Measurements from ENCODE around the gene CNPPD1. TPM values are rescaled to one million over a fixed set of nuclear protein-coding genes. Genes with fewer than 3 reads are reported as not detected.
A peak's percentile ranks its signal among the peaks of the same experiment; 100 is the strongest.

CNPPD1 gene
- total RNA-seq, 1 donor from 2014 or later, result 24.1 TPM

DNA sequence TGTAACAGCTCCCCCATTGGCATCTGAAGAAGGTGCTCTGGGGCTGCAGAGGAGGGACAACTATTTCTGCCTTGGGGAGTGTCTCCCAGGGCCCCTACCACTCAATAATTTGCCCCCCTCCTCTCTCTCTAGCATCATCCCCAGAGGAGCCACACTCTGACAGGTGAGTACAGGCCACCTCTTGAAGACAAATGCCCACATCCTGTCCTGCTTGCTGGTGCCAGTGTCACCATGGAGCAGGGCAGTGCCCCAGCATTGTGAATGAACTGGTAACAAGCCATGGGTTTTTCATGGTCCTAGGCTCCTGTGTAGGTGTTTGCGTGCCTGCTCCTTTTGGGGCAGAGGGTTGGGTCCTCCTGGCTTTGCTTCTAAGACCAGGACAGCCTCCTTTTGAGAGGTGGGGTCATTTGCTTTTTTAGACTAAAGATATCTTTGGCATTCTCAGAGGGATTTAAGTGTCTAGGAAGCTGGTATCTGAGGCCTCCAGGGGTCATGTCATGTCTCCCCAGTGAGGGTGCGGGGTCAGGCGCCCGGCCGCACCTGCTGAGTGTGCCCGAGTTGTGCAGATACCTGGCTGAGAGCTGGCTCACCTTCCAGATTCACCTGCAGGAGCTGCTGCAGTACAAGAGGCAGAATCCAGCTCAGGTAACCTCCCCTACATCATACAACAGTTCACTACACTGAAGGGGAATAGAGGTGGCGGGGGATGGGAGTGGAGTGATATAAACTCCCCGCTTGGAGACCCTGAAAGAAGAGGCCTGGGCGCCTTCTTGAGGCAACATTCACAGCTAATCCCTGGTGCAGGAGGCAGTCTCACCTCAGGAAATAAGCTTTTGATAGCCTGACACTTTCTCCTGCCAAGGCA lies 3.1 kb upstream of the CNPPD1 start:
- DNase-seq (ENCODE audit: low read depth, low spot score), result no peak

DNA sequence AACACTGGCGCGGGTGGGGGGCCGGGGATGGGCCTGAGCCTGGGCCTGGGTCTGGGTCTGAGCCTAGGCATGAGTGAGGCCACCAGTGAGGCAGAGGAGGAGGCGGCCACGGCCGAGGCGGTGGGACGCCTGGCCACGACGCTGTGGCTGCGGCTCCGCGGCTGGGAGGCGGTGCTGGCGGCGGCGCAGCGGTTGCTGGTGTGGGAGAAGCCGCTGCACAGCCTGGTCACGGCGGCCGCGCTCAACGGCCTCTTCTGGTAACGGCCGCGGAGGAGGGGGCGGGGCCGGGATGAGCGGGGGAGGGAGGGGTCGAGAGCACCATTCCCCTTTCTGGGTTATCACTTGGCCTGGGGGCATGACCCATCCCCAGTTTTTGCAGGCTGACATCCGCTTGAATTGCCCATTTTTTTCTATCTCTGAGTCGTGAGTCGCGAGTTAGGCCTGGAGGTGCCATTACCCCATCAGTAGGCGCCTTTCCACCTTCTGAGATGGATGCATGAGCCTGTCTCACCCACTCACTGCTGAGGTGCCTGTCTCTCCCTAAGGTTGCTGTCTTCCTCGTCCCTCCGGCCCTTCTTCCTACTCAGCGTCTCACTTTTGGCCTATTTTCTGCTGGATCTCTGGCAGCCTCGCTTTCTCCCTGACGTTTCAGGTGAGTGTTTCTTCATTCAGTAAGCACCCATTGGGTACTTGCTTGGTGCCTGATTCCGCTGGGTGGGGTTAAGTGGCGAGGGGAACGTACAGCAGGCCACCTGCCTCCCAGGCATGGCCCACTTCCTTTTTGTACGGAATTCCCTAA lies 1.9 kb upstream of the CNPPD1 start:
- no peak for DNase-seq (ENCODE audit: low read depth, low spot score)

DNA sequence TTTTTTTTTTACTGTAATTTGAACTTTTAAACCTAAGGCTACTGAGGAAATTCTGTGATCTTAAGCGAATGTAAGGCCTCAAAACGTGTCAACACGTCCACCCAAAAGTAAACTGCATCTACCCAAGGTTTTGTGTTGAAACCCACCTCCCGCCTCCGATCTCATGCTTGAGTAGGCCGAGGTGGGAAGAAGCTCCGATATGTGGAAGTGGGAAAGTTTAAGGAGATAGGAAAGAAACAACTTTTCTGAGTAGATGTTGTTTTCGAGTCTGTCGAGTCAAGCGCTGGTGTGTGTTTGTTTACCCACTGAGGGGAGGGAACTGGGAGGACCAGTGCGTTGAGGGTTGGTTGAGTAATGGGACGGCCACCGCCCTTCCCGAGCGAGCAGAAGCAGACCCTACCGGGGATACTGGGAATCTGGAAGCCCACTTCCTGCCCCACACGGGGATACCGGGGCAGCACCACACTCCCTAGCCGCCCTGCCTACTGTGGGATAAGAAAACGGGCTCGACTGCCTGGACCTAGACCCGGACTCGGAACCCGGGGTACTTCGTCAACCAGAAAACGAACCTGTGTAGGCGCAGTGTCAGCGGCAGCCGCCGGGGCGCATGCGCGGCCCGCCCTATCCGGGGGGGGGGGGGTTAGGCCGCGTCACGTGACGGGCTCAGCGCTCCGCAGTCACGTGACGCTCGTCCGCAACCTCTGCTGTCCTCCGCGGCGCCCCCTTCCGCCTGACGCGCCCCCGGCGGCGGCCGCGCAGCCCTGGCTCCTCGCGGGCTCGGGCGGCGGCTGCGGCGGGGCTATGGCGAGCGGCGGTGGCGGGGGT lies 1.0 kb upstream of the CNPPD1 start, which contains the start of gene RETREG2:
Gene RETREG2 (plus strand): TSS at position 724 of the 825 bp plus-strand sequence. CDS start 78 bp downstream, at position 802.
- DNase-seq (ENCODE audit: low read depth, low spot score), result peak; percentile 58

DNA sequence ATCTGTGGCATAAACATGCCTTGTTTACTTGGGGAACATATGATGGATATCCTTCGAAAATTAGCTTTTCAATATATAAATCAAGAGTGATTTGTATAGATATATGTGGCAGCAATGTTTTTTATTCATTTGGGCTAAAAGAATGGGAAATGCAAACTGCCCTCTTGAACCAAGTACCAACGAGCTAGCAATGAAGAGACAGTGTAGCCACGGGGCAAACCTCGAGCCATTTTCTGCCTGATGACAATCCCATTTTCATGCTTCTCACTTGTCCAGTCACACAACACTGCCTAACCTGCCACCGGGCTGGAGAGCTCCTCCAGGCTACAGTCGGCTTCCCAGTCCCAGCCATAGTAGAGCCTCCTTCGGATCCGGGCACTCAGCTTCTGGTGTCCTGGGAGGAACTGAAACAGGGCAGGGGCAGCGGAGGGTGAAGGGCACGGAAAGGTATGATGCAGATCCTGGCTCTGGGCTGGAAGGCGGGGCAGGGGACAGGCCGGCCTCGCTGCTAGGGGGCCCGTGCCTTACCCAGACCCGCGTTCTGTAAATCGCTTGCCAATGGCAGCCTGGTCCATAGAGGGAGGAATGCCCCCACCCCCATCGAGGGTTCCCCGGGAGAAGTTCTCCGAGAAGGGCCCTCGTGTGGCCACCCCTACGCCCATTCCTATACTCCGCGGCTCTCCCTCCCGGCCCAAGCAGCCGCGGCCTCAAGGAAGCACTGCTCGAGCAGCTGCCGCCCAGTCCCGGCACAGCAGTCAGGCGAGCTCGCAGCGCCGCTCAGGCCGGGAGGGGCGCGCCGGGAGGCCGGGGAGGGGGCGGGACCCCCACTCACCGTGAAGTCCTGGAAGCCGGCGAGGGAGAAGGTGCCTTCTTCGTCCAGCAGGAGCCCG lies 552 bp downstream of the CNPPD1 start:
- DNase-seq (ENCODE audit: low read depth, low spot score), result no peak

DNA sequence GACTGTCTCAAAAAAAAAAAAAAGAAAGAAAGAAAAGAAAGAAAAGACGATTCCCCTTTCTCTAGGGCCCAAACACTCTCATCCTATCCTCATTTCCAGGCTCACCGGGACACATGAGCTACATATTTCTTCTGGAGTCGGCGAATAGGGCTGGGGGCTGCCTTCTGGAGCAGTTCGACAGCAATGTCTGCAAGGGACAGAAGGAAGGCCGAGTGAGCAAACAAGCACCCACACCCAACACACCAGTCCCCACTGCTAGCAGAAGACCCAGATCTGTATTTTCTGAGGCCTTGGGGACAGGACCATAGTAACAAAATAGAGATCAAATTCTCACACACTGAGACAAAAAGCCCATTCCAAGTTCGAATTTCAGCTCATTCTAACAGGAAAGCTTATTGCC lies 1.2 kb downstream of the CNPPD1 start:
- no peak for DNase-seq (ENCODE audit: low read depth, low spot score)

DNA sequence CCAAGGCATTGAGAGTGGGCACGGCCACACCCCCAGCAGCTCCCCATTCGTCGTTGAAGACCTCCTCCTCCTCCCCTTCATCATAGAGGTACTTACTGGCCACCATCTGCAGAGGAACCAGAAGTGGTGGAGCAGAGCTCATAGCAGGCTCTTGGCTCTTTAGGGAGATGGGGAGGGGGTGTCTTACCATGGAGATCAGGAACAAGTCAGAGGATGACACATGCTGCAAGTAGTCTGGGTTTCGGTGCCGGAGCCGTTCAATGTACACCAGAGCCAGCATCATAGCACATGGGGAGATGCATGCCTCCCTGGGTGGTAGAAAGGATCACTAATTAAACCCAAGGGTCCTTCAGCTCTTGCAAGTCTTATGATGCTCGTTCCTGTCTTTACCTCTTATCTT lies 1.9 kb downstream of the CNPPD1 start:
- DNase-seq (ENCODE audit: low read depth, low spot score), result no peak

DNA sequence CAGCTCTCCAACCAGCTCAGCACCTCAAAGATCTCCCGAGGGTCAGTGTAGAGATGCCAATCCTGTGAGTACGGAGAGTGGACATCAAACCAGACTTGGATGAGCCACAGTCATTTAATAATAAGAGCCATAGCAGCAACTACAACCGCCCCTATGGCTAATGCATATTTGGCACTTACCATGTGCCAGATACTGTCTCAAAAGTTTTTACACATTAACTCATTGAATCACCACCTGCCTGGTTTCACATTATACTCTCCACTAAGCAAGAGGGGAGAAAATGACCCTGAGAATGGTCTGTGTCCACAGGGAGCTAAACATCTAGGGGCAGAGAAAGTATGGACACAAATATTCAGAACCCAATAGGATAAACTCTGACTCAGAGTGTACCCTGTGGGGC lies 2.6 kb downstream of the CNPPD1 start:
- no peak for DNase-seq (ENCODE audit: low read depth, low spot score)

DNA sequence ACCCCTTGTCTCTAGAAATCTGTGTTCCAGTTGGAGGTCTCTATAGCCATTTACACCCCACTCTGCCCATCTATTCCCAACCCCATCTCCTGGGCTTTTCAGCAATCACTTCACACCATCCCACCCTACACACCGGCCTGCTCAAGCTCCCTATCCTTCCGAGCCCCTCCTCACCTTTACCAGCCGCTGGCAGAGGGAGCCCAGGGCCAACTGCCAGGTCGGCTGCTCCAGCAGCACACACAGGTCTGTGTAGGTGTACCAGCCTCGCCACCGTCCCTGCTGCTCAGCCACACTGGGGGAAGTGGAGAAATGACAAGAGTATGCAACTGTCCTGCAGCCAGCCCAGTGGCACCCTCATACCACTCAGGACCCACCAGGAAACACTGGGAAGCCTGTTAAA lies 3.5 kb downstream of the CNPPD1 start:
- DNase-seq (ENCODE audit: low read depth, low spot score), result no peak

DNA sequence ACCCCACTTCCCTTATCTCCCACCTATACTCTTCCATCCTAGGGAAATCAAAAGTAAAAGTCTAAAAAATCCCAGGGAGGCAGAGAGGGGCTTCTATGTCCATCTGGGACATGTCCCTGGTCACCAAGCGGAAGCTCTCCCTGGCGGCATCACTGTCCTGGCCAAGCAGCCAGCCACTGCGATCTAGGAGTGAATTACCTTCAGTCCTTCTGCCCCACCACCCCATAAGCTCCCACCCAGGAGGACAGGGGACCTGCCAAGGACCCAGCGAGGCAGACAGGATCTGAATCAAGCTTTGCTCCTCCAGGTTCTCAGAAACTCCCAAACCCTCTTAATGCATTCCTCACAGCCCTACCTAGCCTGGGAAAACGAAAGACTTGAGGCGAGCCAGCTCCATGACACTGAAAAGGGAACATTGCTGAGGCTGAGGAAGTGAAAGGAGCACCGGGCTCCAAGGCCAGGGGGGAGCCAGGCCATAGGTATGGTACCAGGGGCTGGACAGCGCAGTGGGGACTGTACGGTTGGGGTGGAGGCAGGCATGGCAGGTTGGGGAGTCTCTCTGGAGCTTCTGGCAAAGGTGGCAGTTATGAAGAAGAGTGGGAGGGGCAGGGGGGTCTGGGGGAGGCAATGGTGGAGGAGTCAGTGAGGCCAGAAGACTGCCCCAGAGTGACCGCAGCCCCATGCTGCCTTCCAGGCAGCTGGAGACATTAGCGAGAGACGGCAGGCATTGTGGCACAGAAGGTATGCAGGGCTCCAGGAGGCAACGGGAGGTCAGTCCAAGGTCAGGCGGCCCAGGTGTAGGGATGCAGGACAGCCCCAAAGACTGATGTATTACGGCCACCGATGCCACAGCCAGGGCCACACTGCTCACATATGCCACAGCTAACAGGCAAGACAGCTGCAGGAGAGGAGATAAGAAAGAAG lies 4.2 kb downstream of the CNPPD1 start:
- DNase-seq (ENCODE audit: low read depth, low spot score), result no peak

DNA sequence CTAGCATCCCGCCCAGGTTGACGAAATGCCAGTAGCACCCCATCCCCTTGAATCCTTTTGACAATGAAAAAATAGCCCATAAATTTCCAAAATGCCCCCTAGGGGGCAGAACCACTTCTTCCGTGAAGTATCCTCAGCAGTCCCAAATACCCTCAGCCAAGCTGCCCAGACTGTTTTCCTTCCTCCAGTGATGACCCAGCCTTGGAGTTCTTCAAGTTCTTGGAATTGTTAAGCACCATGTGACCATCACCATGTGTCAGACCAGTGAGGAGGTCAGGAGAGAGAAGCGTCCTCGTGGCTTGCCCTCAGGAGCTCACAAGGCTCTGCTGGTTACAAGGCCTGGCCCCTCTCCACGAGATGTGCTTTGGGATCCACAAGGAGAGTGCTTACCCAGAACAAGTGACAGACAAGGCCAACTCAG lies 5.5 kb downstream of the CNPPD1 start:
- peak; percentile 66 for DNase-seq (ENCODE audit: low read depth, low spot score)

DNA sequence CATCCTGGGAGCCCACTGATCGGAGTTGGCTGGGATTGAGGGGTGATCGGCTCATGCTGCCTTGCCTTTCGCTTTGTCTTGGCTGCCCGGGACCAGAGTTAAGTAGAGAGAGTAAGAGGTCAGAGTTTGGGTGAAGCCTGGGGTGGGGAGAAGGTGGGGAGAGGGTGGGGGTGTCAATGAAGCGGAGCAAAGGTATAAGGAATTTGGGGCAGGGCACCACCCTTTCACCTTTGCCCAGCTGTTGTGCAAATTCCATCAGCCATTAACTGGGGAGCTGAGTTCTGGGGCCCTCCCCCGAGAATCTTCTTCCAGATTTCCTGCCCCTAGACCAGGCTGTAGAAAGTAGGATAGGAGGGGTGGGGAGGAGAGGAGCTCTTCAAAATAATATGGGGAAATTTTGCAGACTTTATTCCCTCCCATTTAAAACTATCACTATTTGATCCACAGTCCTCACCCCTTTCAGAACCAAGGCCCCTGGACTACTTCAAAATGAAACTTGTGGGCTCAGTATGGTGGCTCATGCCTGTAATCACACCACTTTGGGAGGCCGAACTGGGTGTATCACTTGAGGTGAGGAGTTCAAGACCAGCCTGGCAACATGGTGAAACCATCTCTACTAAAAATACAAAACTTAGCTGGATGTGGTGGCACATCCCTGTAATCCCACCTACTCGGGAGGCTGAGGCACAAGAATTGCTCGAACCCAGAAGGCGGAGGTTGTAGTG lies 6.6 kb downstream of the CNPPD1 start, which contains the start of gene SLC23A3:
Gene SLC23A3 (minus strand): TSS at position 100 of the 725 bp plus-strand sequence. CDS start 45 bp downstream, at position 55.
- DNase-seq (ENCODE audit: low read depth, low spot score), result no peak

DNA sequence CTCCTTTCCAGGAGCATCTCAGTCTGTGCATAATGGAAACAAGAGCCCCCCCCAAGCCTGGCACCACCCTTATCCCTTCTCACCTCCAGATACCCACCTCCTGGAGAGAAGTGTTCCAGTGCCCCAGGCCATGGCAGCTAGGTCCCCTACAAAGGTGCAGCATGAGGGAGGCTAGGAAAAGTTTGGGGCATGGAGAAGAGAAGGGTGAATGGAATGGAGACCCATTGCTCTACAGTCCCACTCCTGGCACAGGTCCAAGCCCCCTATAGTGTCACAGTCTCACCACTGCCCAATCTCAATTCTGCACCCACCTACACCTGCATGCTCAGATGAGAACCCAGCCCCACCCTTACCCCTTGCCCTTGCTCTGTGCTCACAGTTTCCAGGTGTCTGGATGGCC lies 7.8 kb downstream of the CNPPD1 start:
- no peak for DNase-seq (ENCODE audit: low read depth, low spot score)

DNA sequence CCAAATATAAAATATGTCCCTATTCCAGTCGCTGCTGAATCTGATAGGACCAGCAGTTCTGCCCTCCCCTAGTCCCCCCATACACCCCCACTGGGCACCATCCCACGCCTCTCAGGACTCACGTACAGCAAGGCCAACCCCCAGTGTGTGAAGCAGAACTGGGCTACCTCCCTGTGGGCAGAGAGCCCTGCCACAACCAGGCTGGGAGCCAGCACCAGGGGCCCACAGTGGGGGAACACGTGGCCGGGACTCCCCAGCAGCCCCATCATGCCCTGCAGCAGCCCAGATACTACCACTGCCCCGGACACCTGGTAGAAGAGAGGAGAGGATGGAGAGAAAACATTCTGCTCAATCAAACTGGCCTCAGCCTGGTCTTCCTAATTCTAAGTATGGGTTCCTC lies 8.2 kb downstream of the CNPPD1 start:
- DNase-seq (ENCODE audit: low read depth, low spot score), result no peak

DNA sequence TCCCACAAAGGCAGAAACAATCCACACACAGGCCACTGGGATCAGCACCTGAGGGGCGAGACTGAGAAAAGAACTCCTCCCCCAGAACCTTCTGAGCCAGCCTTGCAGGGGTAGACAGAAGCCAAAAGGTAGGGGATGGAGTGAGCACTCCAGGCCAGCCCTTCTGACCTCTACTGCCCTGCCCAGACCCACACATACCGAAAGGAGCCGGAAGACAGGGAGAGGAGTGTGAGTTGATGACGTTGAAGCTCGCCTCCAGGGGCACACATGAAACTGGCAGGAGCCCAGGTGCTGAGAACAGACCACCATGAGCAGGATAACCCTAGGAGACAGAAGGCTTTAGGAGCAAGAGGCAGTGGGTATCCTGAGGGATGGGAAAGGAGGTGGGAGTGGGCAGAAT lies 8.7 kb downstream of the CNPPD1 start:
- DNase-seq (ENCODE audit: low read depth, low spot score), result no peak

DNA sequence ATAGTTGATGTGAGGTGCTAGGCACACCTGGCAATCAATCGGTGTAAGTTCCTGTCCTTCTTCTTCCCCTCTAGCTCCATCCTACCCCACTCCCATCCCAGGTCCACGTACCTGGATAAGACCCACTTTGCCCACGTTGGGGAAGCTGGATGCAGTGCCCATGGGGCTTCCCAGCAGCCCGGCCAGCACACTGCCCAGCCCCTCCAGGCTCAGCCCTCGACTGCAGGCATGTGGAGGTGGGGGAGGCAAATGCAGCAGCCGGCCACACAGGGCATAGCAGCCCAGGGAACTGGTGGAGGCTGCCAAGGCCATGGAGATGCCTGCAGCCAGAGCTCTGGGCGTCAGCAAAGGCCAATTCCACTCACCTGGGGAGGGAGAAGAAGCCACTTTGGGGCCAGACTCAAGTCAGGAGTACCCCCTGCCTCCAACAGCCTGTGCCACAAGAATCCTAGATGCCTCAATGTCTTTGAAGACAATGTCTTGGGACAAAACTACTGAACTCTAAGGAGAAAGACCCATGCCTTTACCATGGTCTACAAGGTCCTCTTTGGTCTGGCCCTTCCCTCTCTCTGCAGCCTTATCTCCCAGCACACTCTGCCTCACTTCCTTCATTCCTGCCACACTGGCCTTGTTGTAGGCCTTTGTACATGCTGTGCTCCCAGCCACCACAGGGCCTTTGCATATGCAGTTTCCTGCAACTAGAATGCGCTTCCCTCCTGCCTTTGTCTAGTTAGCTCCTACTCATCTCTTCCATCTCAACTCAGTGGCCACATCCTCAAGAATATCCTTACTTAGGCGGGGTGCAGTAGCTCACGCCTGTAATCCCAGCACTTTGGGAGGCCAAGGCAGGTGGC lies 11.4 kb downstream of the CNPPD1 start:
- DNase-seq (ENCODE audit: low read depth, low spot score), result no peak

DNA sequence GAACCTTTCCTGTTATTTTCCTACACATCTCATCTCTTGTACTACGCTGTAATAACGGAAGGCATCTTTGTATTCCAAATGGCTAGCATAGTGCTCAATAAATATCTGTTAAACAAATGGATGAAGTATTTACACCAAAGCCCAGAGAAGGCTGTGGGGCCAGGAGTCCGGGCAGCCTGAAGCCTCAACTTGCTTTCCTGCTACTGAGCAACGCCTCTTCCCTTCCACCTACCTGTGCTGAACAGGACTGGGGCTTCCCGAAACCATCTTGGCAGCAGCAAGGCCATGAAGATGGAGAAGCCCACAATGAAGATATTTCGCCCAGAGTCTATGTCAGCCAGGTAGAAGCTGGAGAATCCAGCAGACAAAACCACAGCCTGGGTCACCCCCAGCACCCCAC lies 13.6 kb downstream of the CNPPD1 start:
- no peak for DNase-seq (ENCODE audit: low read depth, low spot score)

DNA sequence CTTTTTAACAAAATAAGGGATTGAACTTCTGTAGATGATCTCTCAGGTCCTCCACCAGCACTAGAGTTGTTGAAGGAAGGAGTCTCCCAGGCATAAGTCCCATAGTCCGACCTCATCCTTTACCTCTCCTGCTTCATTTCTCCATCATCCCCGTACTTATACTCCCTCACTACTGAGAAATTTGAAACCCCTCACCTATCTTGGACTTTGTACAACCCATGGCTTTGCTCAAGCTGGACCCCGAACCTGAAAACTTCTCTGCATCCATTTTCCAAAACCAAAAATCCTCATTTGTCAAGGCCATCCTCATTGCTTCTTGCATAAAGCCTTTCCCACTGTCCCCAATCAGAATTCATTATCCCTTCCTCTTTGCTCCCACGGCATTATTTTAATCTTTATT lies 15.6 kb downstream of the CNPPD1 start:
- no peak for DNase-seq (ENCODE audit: low read depth, low spot score)
